NCI-H524 (cell line): ENCODE results near the gene CDC14B.
"Not testable (repeated sequence)": the region's sequence is repeated elsewhere in the genome, so short reads cannot be mapped to it uniquely, and the experiment has no call there.

ENCODE experiments used
- DNase-seq, 2 experiments: peaks; one replicate each; lab custom pipeline; 2025; lab: John Stamatoyannopoulos, UW

CDC14B gene

DNA sequence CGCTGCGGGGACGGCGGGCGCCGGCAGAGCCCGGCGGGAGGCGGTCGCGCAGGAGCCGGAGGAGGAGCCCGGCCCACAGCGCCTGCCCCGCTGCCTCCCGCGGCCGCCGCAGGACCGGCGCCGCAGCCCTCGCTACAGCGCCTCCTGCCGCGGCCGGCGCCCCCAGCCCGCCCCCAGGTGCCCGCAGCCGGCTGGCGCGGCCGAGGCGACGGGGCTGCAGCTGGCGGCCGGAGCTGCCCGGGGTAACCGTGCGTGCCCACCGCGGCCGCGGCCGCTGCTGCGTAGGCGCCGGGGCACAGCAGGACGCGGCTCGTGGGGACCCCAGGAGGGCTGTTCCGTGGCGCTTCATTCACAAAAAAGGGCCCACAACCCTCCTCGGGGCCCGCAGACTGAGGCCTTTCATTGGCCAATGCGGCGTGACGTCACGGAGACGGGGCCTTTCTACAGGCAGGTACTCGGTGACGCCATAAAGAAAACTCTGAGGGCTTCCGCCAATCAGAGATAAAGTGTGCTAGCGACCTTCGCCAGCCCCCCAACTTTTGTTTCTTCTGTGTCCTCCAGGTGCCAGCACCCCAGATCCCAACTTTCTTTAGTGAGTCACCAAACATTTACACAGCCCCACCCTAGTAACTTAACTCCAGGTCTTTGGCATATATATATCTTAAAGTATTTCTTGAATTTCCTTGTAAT, at the start of gene CDC14B:
TSS of gene CDC14B (minus strand) at position 353 of the 690 bp plus-strand sequence. CDS start 465 bp downstream, outside the sequence.
- DNase-seq: peak; percentile 79 to 80

GRCh38 chr9:96668868-96669534, 49.4 kb upstream of the CDC14B start:
- no peak for DNase-seq

DNA sequence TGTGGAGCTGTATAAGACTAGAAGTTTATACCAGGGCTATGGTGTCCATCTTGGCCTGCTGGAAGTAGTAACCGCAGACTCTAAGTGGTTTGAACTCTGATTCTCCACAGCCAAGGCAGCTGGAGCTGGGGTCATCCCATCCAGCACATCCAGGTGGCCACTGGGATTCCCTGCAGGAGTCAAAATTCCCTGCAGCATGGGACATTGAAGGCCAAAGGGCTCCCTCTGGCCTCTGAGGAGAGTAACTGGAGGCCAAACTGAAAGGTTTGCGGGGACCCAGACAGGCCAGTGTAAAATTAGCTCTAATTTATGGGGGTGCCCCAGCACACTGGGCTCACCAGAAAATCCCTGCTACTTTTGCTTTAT, 47.7 kb upstream of the CDC14B start:
- DNase-seq: no peak

DNA sequence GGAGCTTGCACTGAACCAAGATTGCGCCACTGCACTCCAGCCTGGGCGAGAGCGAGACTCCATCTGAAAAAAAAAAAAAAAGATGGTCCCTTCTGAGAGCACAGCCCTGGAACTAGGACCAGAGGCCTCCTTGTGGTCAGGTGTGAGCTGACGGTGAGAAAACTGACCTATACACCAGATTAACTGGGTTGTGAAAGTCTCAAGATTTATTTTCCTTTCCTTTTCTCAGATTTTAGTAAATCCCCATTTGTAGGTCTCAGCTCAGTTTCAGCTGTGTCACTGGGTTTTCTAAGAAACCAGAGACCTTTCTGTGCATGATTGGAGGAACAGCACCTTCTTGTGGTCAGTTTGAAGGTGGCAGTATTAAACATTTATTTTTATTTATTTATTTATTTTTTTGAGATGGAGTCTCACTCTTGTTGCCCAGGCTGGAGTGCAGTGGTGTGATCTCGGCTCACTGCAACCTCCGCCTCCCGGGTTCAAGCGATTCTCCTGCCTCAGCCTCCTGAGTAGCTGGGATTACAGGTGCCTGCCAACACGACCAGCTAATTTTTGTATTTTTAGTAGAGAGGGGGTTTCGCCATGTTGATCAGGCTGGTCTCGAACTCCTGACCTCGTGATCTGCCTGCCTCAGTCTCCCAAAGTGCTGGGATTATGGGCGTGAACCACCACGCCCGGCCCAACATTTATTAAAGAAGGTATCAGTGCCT, 47.2 kb upstream of the CDC14B start:
- DNase-seq: peak in 1 of 2 experiments; percentile 35

DNA sequence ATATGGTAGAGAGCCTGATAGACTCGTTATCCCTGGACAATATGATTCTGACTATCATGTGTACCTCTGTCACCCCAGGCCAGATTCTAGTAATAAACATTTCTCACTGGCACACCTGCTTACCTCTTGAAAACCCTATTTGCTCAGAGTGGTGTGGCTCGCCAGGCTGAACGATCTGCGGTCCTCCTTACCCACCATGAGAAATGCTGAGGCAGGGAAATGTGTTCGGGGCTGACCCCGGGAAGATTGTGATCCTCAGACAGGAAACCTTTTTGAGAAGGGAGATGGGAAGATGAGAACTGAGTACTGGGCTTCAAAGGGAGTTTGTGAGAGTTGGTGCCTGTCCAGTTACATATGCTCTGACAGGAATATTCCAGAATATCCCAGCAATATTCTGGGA, 46.1 kb upstream of the CDC14B start:
- DNase-seq: no peak

- DNase-seq: no peak
These were observed 44.0 kb upstream of the CDC14B start for GRCh38 chr9:96663506-96664120.

DNA sequence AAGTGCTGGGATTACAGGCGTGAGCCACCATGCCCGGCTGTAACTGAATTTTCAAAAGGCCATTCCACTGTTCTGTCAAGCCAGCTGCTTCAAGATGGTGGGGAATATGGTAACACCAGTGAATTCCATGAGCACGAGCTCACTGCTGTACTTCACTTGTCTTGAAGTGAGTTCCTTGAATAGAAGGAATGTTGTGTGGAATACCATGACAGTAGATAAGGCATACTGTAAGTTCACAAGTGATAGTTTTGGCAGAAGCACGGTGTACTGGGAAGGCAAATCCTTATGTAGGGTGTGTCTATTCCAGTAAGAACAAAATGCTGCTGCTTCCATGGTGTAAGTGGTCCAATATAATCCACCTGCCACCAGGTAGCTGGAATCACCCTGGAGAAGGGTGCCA, 42.1 kb upstream of the CDC14B start:
- DNase-seq: no peak

GRCh38 chr9:96660692-96661248, 41.1 kb upstream of the CDC14B start:
- no peak for DNase-seq

- DNase-seq: peak in 1 of 2 experiments; percentile 69
These were observed 35.7 kb upstream of the CDC14B start, which contains the start of gene PRXL2C for GRCh38 chr9:96655198-96655851. Gene PRXL2C, minus strand, starts transcription at chr9:96655317. Its CDS starts 36 bp downstream, at chr9:96655281.

DNA sequence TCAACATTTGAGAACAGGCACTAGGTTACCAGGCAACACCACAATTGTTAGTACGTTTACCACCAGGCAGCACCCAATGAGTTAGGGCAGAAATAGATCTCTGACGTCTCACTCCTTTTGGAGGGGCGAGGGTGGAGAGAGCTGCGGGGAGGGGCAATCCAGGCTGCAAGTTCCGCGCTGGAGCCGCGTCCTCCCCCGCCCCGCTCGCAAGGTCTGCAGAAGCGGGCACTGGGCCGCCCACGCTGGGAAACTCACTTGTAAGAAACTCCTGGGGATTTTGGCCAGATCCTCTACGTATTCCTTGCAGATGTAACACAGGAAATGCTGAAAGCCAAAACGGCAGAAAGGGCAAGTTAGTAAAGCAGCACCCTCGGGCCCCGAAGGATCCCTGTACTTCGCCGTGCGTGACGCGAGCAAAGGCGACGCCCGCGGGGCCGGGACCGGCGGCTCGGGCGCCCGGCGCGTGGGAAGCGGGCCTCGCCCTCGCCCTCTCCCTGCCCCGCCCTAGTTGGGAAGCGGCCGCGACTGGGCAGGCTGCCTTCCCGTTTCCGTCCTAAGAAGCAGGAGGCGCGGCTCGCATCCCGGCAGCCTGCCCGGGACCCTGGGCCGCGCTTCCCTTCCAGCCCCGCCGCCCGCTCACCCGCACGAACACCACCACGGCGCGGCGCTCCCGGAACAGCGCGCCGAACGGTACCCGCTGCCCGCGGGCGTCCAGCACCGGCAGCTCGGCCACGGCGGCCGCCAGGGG, 35.0 kb upstream of the CDC14B start:
- DNase-seq: peak; percentile 44 to 69

DNA sequence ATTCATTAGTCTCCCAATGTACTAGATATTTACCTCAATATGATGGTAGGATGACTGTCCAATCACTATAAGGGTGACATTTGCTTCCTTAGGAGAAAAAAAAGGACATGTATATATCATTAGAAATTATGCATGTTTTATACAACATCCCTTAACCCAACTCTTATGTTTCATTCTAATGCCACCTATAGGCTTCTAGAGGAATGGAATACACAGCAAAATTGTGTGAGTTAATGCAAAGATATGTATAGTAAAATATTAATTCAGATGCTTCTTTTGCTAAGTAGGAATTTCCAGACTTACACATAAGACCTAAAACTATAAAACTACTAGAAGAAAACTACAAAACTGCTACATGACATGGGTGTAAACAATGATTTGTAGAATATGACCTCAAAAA, 32.0 kb upstream of the CDC14B start:
- DNase-seq: peak in 1 of 2 experiments; percentile 24

GRCh38 chr9:96649620-96650324, 30.1 kb upstream of the CDC14B start:
- DNase-seq: no peak

GRCh38 chr9:96646081-96646991, 26.7 kb upstream of the CDC14B start:
- no peak for DNase-seq

DNA sequence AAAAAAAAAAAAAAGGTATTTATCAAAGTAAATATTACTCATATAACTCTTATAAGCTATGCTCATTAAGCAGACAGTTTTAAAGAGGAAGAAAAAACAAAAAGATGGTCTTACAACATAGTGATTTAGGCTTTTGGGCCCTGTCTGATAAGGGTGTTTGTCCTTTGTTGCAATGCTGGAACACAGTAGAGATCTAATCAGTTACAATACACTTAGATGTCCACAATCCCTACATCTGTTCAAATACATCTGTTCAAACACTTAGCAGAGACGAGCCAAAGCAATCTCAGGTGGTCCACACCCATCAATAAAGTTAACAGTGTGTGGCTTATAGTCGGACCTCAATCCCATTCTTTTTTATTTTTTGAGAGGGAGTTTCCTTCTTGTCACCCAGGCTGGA, 24.5 kb upstream of the CDC14B start:
- peak in 1 of 2 experiments; percentile 13 for DNase-seq

DNA sequence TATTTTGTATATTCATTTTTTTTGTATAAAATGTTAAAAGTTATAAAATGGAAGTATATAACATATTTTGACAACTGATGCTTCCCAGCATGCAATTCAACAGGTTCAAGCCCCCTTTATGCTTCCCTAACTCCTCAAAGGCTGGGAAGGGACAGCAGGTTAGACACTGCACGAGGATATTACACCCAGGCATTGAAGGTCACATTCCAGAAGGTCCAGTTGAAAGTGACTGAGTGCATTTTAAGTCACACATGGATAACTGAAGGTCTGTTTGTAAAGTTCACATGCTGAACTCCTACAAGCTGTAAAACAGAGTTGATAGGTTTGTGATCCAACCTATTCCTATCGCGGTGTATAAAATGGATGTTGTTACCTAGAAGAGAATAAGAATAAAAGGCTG, 21.9 kb upstream of the CDC14B start:
- DNase-seq: no peak

DNA sequence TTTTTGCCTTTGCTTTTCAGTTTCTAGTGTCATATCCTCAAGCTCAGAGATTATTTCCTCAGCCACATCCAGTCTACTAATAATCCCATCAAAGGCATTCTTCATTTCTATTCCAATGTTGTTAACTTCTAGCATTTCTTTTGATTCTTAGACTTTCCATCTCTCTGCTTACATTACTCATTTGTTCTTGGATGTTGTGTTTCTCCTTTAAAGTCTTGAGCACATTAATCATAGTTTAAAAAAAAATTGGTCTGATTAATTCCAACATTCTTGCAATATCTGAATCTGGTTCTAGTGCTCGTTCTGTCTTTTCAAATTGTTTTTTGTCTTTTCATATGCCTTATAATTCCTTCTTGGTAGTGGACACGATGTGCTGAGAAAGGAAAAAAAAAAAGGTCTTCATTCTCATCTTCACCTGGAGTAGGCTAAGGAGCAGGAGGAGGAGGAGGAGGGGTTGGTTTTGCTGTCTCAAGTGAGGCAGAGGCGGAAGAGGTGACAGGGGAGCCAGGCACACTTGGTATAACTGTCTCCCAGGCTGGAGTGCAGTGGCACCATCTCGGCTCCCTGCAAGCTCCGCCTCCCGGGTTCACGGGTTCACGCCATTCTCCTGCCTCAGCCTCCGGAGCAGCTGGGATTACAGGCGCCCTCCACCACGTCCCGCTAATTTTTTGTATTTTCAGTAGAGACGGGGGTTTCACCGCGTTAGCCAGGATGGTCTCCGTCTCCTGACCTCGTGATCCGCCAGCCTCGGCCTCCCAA, 19.1 kb upstream of the CDC14B start:
- DNase-seq: no peak

DNA sequence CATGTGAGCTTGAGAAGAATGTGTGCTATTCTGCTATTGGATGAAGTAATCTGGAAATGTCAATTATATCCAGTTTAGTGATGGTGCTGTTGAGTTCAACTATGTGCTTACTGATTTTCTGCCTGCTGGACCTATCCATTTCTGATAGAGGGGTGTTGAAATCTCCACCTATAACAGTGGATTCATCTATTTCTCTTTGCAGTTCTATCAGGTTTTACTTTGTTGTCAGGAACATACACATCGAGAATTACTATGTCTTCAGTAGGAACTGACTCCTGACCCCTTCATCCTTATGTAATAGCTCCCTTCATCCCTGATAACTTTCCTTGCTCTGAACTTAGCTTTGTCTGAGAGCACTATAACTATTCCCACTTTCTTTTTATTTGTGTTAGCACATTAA, 16.7 kb upstream of the CDC14B start:
- no peak for DNase-seq

DNA sequence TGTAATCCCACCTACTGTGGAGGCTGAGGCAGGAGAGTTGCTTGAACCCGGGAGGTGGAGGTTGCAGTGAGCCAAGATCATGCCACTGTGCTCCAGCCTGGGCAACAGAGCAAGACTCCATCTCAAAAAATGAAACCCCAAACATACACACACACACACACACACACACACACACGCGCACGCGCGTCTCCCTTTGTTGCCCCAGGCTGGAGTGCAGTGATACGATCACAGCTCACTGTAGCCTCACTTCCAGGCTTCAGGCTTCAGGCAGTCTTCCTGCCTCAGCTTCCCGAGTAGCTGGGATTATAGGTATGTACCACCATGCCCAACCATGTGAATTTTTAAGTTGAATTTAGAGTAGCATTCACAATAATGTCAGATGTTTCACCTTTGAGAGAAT, 13.9 kb upstream of the CDC14B start:
- not testable (repeated sequence) for DNase-seq
